ENCODE measurements around the gene KRTAP12-2. TPM values are rescaled to one million over a fixed set of nuclear protein-coding genes. Genes with fewer than 3 reads are reported as not detected.
"Not testable (repeated sequence)": the region's sequence is repeated elsewhere in the genome, so short reads cannot be mapped to it uniquely, and the experiment has no call there.

The KRTAP12-2 gene
- total and polyA plus RNA-seq, 2 donors from 2014 or later, result not detected

GRCh38 chr21:44648557-44649311 is 18.0 kb downstream of the KRTAP12-2 start:
- H3K36me3 ChIP-seq (ENCODE audit: control insufficient read depth in 2 of 3, insufficient read depth in 3 of 3, low read length in 3 of 3), result no peaks in the 10 kb centered on the region
- no peak overlapping the region for H3K4me3 ChIP-seq (ENCODE audit: low read length in 3 of 3)
- TF ChIP-seq, protein P1, sequence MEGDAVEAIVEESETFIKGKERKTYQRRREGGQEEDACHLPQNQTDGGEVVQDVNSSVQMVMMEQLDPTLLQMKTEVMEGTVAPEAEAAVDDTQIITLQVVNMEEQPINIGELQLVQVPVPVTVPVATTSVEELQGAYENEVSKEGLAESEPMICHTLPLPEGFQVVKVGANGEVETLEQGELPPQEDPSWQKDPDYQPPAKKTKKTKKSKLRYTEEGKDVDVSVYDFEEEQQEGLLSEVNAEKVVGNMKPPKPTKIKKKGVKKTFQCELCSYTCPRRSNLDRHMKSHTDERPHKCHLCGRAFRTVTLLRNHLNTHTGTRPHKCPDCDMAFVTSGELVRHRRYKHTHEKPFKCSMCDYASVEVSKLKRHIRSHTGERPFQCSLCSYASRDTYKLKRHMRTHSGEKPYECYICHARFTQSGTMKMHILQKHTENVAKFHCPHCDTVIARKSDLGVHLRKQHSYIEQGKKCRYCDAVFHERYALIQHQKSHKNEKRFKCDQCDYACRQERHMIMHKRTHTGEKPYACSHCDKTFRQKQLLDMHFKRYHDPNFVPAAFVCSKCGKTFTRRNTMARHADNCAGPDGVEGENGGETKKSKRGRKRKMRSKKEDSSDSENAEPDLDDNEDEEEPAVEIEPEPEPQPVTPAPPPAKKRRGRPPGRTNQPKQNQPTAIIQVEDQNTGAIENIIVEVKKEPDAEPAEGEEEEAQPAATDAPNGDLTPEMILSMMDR (IDR thresholded peaks at IDR 0.05; ENCODE audit: borderline replicate concordance, extremely low read depth, insufficient read depth), result no peak
- no peak overlapping the region for H3K9ac ChIP-seq (ENCODE audit: low read length in 3 of 3)
- H3K27ac ChIP-seq (ENCODE audit: low read depth in 2 of 2, low read length in 2 of 2), result no peak overlapping the region
- peak in 2 of 5 donors; percentile 5 to 9 for DNase-seq
- FAIRE-seq, result no peak
- no peaks in the 10 kb centered on the region for H3K27me3 ChIP-seq (ENCODE audit: control insufficient read depth, insufficient read depth, low read length)
- H3K9me3 ChIP-seq (ENCODE audit: control insufficient read depth in 2 of 3, insufficient read depth in 1 of 3, low read length in 3 of 3), result no peaks in the 10 kb centered on the region
- intact Hi-C loops (cut with DNase I), result no loop called here
- no peaks in the 10 kb centered on the region for H3K4me1 ChIP-seq (ENCODE audit: control insufficient read depth in 2 of 3, insufficient read depth in 2 of 3, low read depth in 1 of 3, low read length in 3 of 3)

DNA sequence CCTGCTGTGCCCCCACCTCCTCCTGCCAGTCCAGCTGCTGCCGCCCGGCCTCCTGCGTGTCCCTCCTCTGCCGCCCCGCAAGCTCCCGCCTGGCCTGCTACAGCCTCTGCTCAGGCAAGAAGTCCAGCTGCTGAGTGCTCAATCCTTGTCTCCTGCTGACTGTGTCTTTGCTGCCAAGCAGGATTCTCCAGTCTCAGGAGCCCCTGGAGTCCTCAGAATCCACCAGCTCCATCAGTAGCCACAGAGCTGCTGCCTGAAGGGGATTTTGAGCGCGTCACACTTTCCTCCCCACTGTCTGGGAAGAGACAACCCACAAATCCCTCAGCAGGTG is 19.5 kb downstream of the KRTAP12-2 start:
- FAIRE-seq (no peak), DNase-seq (no peak)
- Histone ChIP-seq H3K27me3 (ENCODE audit: control insufficient read depth, insufficient read depth, low read length) (no peaks in the 10 kb centered on the region), H3K4me1 (ENCODE audit: control insufficient read depth in 2 of 3, insufficient read depth in 2 of 3, low read depth in 1 of 3, low read length in 3 of 3) (no peaks in the 10 kb centered on the region), H3K9me3 (ENCODE audit: control insufficient read depth in 2 of 3, insufficient read depth in 1 of 3, low read length in 3 of 3) (no peaks in the 10 kb centered on the region), H3K36me3 (ENCODE audit: control insufficient read depth in 2 of 3, insufficient read depth in 3 of 3, low read length in 3 of 3) (no peaks in the 10 kb centered on the region), H3K27ac (ENCODE audit: low read depth in 2 of 2, low read length in 2 of 2) (no peak overlapping the region), H3K4me3 (ENCODE audit: low read length in 3 of 3) (no peak overlapping the region), H3K9ac (ENCODE audit: low read length in 3 of 3) (no peak overlapping the region)
- TF ChIP-seq, protein P1 (IDR thresholded peaks at IDR 0.05; ENCODE audit: borderline replicate concordance, extremely low read depth, insufficient read depth), result no peak
- intact Hi-C loops (cut with DNase I), result no loop called here

DNA sequence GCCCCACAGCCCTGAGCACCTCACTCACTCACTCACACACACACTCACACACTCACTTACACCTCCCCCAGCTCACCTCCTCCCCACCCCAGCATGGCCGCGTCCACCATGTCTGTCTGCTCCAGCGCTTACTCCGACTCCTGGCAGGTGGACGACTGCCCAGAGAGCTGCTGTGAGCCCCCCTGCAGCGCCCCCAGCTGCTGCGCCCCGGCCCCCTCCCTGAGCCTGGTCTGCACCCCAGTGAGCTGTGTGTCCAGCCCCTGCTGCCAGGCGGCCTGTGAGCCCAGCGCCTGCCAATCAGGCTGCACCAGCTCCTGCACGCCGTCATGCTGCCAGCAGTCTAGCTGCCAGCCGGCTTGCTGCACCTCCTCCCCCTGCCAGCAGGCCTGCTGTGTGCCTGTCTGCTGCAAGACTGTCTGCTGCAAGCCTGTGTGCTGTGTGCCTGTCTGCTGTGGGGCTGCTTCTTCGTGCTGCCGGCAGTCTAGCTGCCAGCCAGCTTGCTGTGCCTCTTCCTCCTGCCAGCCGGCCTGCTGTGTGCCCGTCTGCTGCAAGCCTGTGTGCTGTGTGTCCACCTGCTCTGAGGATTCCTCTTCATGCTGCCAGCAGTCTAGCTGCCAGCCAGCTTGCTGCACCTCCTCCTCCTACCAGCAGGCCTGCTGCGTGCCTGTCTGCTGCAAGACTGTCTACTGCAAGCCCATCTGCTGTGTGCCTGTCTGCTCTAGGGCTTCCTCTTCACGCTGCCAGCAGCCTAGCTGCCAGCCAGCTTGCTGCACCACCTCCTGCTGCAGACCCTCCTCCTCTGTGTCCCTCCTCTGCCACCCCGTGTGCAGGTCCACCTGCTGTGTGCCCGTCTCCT is 20.1 kb downstream of the KRTAP12-2 start, which contains the start of gene KRTAP10-11:
KRTAP10-11 (plus strand) TSS at position 49 of the 856 bp plus-strand sequence; CDS start at position 94, 45 bp downstream.
- H3K9me3 ChIP-seq (ENCODE audit: control insufficient read depth in 2 of 3, insufficient read depth in 1 of 3, low read length in 3 of 3); H3K27ac ChIP-seq (ENCODE audit: low read depth in 2 of 2, low read length in 2 of 2); H3K36me3 ChIP-seq (ENCODE audit: control insufficient read depth in 2 of 3, insufficient read depth in 3 of 3, low read length in 3 of 3); H3K27me3 ChIP-seq (ENCODE audit: control insufficient read depth, insufficient read depth, low read length); H3K9ac ChIP-seq (ENCODE audit: low read length in 3 of 3); DNase-seq; intact Hi-C loops (cut with DNase I); H3K4me3 ChIP-seq (ENCODE audit: low read length in 3 of 3); FAIRE-seq; H3K4me1 ChIP-seq (ENCODE audit: control insufficient read depth in 2 of 3, insufficient read depth in 2 of 3, low read depth in 1 of 3, low read length in 3 of 3): not testable (repeated sequence)

DNA sequence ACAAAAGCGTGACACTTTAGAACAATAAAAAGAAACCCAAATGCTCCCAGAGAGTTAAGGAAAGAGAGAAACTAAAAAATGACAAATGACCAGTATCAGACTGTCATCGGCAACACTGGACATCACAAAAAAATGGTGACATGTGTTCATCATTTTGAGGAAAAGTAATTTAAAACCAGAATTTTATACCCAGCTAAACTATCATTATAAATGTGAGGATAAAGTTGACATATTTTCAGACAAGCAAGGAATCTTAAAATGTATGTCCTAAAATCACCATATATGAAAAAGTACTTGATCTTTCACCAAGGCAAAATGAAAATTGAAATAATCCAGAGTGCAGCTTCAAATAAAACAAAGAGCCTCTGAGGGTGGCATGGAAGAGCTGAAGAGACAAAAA is 21.8 kb downstream of the KRTAP12-2 start:
- TF ChIP-seq, protein P1 (IDR thresholded peaks at IDR 0.05; ENCODE audit: borderline replicate concordance, extremely low read depth, insufficient read depth), result no peak
- no peaks in the 10 kb centered on the region for H3K36me3 ChIP-seq (ENCODE audit: control insufficient read depth in 2 of 3, insufficient read depth in 3 of 3, low read length in 3 of 3)
- H3K27ac ChIP-seq (ENCODE audit: low read depth in 2 of 2, low read length in 2 of 2), result no peak overlapping the region
- no peaks in the 10 kb centered on the region for H3K4me1 ChIP-seq (ENCODE audit: control insufficient read depth in 2 of 3, insufficient read depth in 2 of 3, low read depth in 1 of 3, low read length in 3 of 3)
- no peak overlapping the region for H3K4me3 ChIP-seq (ENCODE audit: low read length in 3 of 3)
- H3K27me3 ChIP-seq (ENCODE audit: control insufficient read depth, insufficient read depth, low read length), result no peaks in the 10 kb centered on the region
- no peak for FAIRE-seq
- intact Hi-C loops (cut with DNase I), result no loop called here
- DNase-seq, result no peak
- H3K9ac ChIP-seq (ENCODE audit: low read length in 3 of 3), result no peak overlapping the region
- H3K9me3 ChIP-seq (ENCODE audit: control insufficient read depth in 2 of 3, insufficient read depth in 1 of 3, low read length in 3 of 3), result peaks cover 0 to 7% (median 0%) of the 10 kb centered on the region in 3 donors
